SK-N-SH treated with all-trans-retinoic acid at 6 μM for 48 hours (cell line): ENCODE results near the gene PPP1R18.

ENCODE experiments used
- ATAC-seq: fragments of 200-7000 bp; cut with Tn5 transposase; 3 replicates; pipeline ENCODE4 v1.9.1; 2020; ENCODE audit warnings: mild to moderate bottlenecking, moderate library complexity
- ARNTL ChIP-seq: fragments of 450-650 bp; formaldehyde crosslinking; IDR thresholded peaks from 2 replicates; pipeline ENCODE4 v1.5.0; 2020; ENCODE audit warnings: low read depth, mild to moderate bottlenecking, moderate library complexity, borderline replicate concordance
- CREB5 ChIP-seq: fragments of 250-450 bp; sonication (Bioruptor Pico); IDR thresholded peaks from 2 replicates; pipeline ENCODE4 v1.5.1; 2020; ENCODE audit warnings: low read depth, mild to moderate bottlenecking, moderate library complexity
- CSDC2 ChIP-seq: fragments of 250-450 bp; sonication (Bioruptor Pico); IDR thresholded peaks from 2 replicates; pipeline ENCODE4 v1.5.0; 2020; ENCODE audit warnings: mild to moderate bottlenecking, moderate library complexity
- CSRNP3 ChIP-seq: fragments of 250-450 bp; sonication (Bioruptor Pico); IDR thresholded peaks from 2 replicates; pipeline ENCODE4 v1.5.1; 2021; ENCODE audit warnings: mild to moderate bottlenecking, moderate library complexity
- ESRRG ChIP-seq: fragments of 250-450 bp; sonication (Bioruptor Pico); IDR thresholded peaks from 2 replicates; pipeline ENCODE4 v1.6.1; 2021; ENCODE audit warnings: mild to moderate bottlenecking
- GLIS3 ChIP-seq: fragments of 250-450 bp; sonication (Bioruptor Pico); IDR thresholded peaks from 2 replicates; pipeline ENCODE4 v1.5.0; 2020; ENCODE audit warnings: mild to moderate bottlenecking, moderate library complexity
- ISL1 ChIP-seq: fragments of 250-450 bp; sonication (Bioruptor Pico); IDR thresholded peaks from 2 replicates; pipeline ENCODE4 v2.1.2; 2022; ENCODE audit warnings: mild to moderate bottlenecking, moderate library complexity
- OSR1 ChIP-seq: fragments of 250-450 bp; sonication (Bioruptor Pico); IDR thresholded peaks from 2 replicates; pipeline ENCODE4 v1.8.0; 2022; ENCODE audit warnings: moderate library complexity, mild to moderate bottlenecking, inconsistent platforms
- PATZ1 ChIP-seq: fragments of 250-450 bp; sonication (Bioruptor Pico); IDR thresholded peaks from 2 replicates; pipeline ENCODE4 v1.8.0; 2020; ENCODE audit warnings: mild to moderate bottlenecking, moderate library complexity, borderline replicate concordance
- POU6F1 ChIP-seq: fragments of 250-450 bp; sonication (Bioruptor Pico); IDR thresholded peaks from 2 replicates; pipeline ENCODE4 v1.8.0; 2021; ENCODE audit warnings: low read depth, mild to moderate bottlenecking, moderate library complexity, borderline replicate concordance
- SNAI2 ChIP-seq: fragments of 250-450 bp; sonication (Bioruptor Pico); IDR thresholded peaks from 2 replicates; pipeline ENCODE4 v1.5.0; 2020; ENCODE audit warnings: mild to moderate bottlenecking, moderate library complexity
- TCF4 ChIP-seq: fragments of 250-450 bp; sonication (Bioruptor Pico); IDR thresholded peaks from 2 replicates; pipeline ENCODE4 v1.8.0; 2021; ENCODE audit warnings: mild to moderate bottlenecking, moderate library complexity, borderline replicate concordance
- TOX ChIP-seq: fragments of 250-450 bp; sonication (Bioruptor Pico); IDR thresholded peaks from 2 replicates; pipeline ENCODE4 v1.8.0; 2021; ENCODE audit warnings: mild to moderate bottlenecking, moderate library complexity, borderline replicate concordance
- ZC3H10 ChIP-seq: fragments of 250-450 bp; sonication (Bioruptor Pico); IDR thresholded peaks from 2 replicates; pipeline ENCODE4 v1.5.1; 2021; ENCODE audit warnings: mild to moderate bottlenecking, moderate library complexity
- ZFP3 ChIP-seq: fragments of 250-450 bp; sonication (Bioruptor Pico); IDR thresholded peaks from 2 replicates; pipeline ENCODE4 v1.5.0; 2020; ENCODE audit warnings: mild to moderate bottlenecking, moderate library complexity
- ZFP30 ChIP-seq: fragments of 450-650 bp; formaldehyde crosslinking; IDR thresholded peaks from 2 replicates; pipeline ENCODE4 v1.5.0; 2022; ENCODE audit warnings: mild to moderate bottlenecking, moderate library complexity
- ZNF565 ChIP-seq: fragments of 450-650 bp; formaldehyde crosslinking; conservative IDR thresholded peaks from 2 replicates; pipeline ENCODE4 v1.5.0; 2020; ENCODE audit warnings: low read depth, mild to moderate bottlenecking, moderate library complexity
- ZNF70 ChIP-seq: fragments of 450-650 bp; formaldehyde crosslinking; IDR thresholded peaks from 2 replicates; pipeline ENCODE4 v1.5.0; 2020; ENCODE audit warnings: mild to moderate bottlenecking, moderate library complexity

Gene PPP1R18

GRCh38 chr6:30688569-30688968, 2.1 kb upstream of the PPP1R18 start:
- no peak for ATAC-seq
- TF ChIP-seq SNAI2 (CRISPR knock-in tag) (no peak), ESRRG (no peak), ZNF70 (CRISPR knock-in tag) (no peak)

GRCh38 chr6:30687659-30688431, 1.4 kb upstream of the PPP1R18 start:
- TF ChIP-seq POU6F1 (no peak), CSRNP3 (CRISPR knock-in tag) (no peak), GLIS3 (CRISPR knock-in tag) (no peak), TOX (CRISPR knock-in tag) (no peak), CSDC2 (CRISPR knock-in tag) (no peak), ZFP3 (CRISPR knock-in tag) (no peak), TCF4 (no peak), ZNF70 (CRISPR knock-in tag) (no peak), ZNF565 (CRISPR knock-in tag) (no peak)
- ATAC-seq: peak; percentile 11

GRCh38 chr6:30686908-30687658, 638 bp upstream of the PPP1R18 start:
- TF ChIP-seq PATZ1 (CRISPR knock-in tag) (no peak), ZNF70 (CRISPR knock-in tag) (no peak), CSRNP3 (CRISPR knock-in tag) (no peak), CREB5 (CRISPR knock-in tag) (no peak), TOX (CRISPR knock-in tag) (no peak), TCF4 (no peak), ZC3H10 (CRISPR knock-in tag) (no peak), ESRRG (no peak), ZFP30 (no peak)

GRCh38 chr6:30685157-30686008, 1.1 kb downstream of the PPP1R18 start:
- no peak for ATAC-seq
- TF ChIP-seq CREB5 (CRISPR knock-in tag): no peak
- TF ChIP-seq PATZ1 (CRISPR knock-in tag): no peak
- TF ChIP-seq OSR1 (CRISPR knock-in tag): no peak
- no peak for TF ChIP-seq POU6F1
- no peak for TF ChIP-seq ARNTL
- TF ChIP-seq ZNF70 (CRISPR knock-in tag): no peak
- TF ChIP-seq ISL1 (CRISPR knock-in tag): no peak

More at GRCh38 chr6:30686908-30687658, 638 bp upstream of the PPP1R18 start:
- ATAC-seq: peak; percentile 64
